ENCODE results near the gene CAPN13. TPM values are rescaled to one million over a fixed set of nuclear protein-coding genes. Genes with fewer than 3 reads are reported as not detected.

The CAPN13 gene
- total RNA-seq, 1 donor from 2014 or later: not detected

GRCh38 chr2:30775833-30776232 is 31.4 kb downstream of the CAPN13 start:
- no peak for DNase-seq (ENCODE audit: low spot score)
- Mint-ChIP-seq H3K36me3 (no peaks in the 10 kb centered on the region), H3K4me1 (peaks cover 3% of the 10 kb centered on the region)

GRCh38 chr2:30772021-30772705 is 35.1 kb downstream of the CAPN13 start:
- no peak overlapping the region for H3K4me3 ChIP-seq
- H3K4me2 ChIP-seq: no peak overlapping the region
- Mint-ChIP-seq H3K27ac (no peak overlapping the region), H3K27me3 (ENCODE audit: insufficient read depth, low read depth) (peaks cover 2% of the 10 kb centered on the region), H3K36me3 (no peaks in the 10 kb centered on the region), H3K9me3 (no peaks in the 10 kb centered on the region), H3K4me3 (no peak overlapping the region), H3K4me1 (peaks cover 6% of the 10 kb centered on the region)
- no peak overlapping the region for H3K9ac ChIP-seq
- H3K4me1 ChIP-seq: no peaks in the 10 kb centered on the region
- no peaks in the 10 kb centered on the region for H3K79me2 ChIP-seq (ENCODE audit: low read depth)
- H3K27ac ChIP-seq: no peak overlapping the region
- H2AFZ ChIP-seq (replicated peaks): no peak overlapping the region
- no peaks in the 10 kb centered on the region for H4K20me1 ChIP-seq (ENCODE audit: low read depth)
- no peak for DNase-seq (ENCODE audit: low spot score)
- H3K9me3 ChIP-seq (ENCODE audit: low read depth): no peaks in the 10 kb centered on the region
- no peak for TF ChIP-seq EZH2phosphoT487 (IDR thresholded peaks at IDR 0.05)
- TF ChIP-seq CTCF (IDR thresholded peaks at IDR 0.05): no peak
- TF ChIP-seq EZH2 (IDR thresholded peaks at IDR 0.05): no peak
- H3K36me3 ChIP-seq: no peaks in the 10 kb centered on the region
- H3F3A ChIP-seq (ENCODE audit: low read depth): no peaks in the 10 kb centered on the region
- H3K27me3 ChIP-seq: no peaks in the 10 kb centered on the region

More at GRCh38 chr2:30775833-30776232, 31.4 kb downstream of the CAPN13 start:
- Histone ChIP-seq H3F3A (ENCODE audit: low read depth) (no peaks in the 10 kb centered on the region), H3K79me2 (ENCODE audit: low read depth) (no peaks in the 10 kb centered on the region), H4K20me1 (ENCODE audit: low read depth) (no peaks in the 10 kb centered on the region), H3K36me3 (no peaks in the 10 kb centered on the region), H3K4me2 (no peak overlapping the region), H3K4me3 (no peak overlapping the region), H3K27me3 (no peaks in the 10 kb centered on the region), H3K4me1 (no peaks in the 10 kb centered on the region), H3K9ac (no peak overlapping the region), H2AFZ (replicated peaks) (no peak overlapping the region), H3K27ac (no peak overlapping the region), H3K9me3 (ENCODE audit: low read depth) (no peaks in the 10 kb centered on the region)
- no peaks in the 10 kb centered on the region for H3K9me3 Mint-ChIP-seq
- H3K4me3 Mint-ChIP-seq: no peak overlapping the region
- H3K27me3 Mint-ChIP-seq (ENCODE audit: insufficient read depth, low read depth): peaks cover 2% of the 10 kb centered on the region
- TF ChIP-seq EZH2 (IDR thresholded peaks at IDR 0.05): no peak
- H3K27ac Mint-ChIP-seq: no peak overlapping the region

GRCh38 chr2:30770816-30771576 is 36.2 kb downstream of the CAPN13 start:
- no peak for DNase-seq (ENCODE audit: low spot score)
- H3K36me3 ChIP-seq: no peaks in the 10 kb centered on the region
- no peaks in the 10 kb centered on the region for H4K20me1 ChIP-seq (ENCODE audit: low read depth)
- Mint-ChIP-seq H3K9me3 (no peaks in the 10 kb centered on the region), H3K27me3 (ENCODE audit: insufficient read depth, low read depth) (peaks cover 2% of the 10 kb centered on the region), H3K36me3 (no peaks in the 10 kb centered on the region), H3K4me3 (no peak overlapping the region), H3K4me1 (peaks cover 6% of the 10 kb centered on the region), H3K27ac (no peak overlapping the region)
- H3K27me3 ChIP-seq: no peaks in the 10 kb centered on the region
- H3K27ac ChIP-seq: no peak overlapping the region
- H3K9me3 ChIP-seq (ENCODE audit: low read depth): no peaks in the 10 kb centered on the region
- no peak overlapping the region for H3K9ac ChIP-seq
- H2AFZ ChIP-seq (replicated peaks): no peak overlapping the region
- no peak overlapping the region for H3K4me2 ChIP-seq
- H3K4me1 ChIP-seq: no peaks in the 10 kb centered on the region
- H3F3A ChIP-seq (ENCODE audit: low read depth): no peaks in the 10 kb centered on the region
- no peak overlapping the region for H3K4me3 ChIP-seq
- H3K79me2 ChIP-seq (ENCODE audit: low read depth): no peaks in the 10 kb centered on the region
- no peak for TF ChIP-seq EZH2 (IDR thresholded peaks at IDR 0.05)
- TF ChIP-seq CTCF (IDR thresholded peaks at IDR 0.05): no peak
